Fibroblast of mammary gland (primary cell): Measurements from ENCODE around the gene TRMT5.

ENCODE experiments used
- DNase-seq: peaks from one replicate; pipeline ENCODE4 v3.0.0-alpha.2; 2010; ENCODE audit warnings: low read depth
- H3K4me3 ChIP-seq: 2 replicates; pipeline ENCODE4 v1.5.1; 2011; ENCODE audit warnings: low read depth, mild to moderate bottlenecking, low read length, moderate library complexity; ENCODE audit not compliant: control insufficient read depth
- TF ChIP-seq, protein P1 (sequence below): conservative IDR thresholded peaks from 2 replicates; pipeline ENCODE4 v1.5.1; 2011; ENCODE audit warnings: low read depth, low read length, inconsistent platforms; ENCODE audit not compliant: control insufficient read depth, insufficient read depth

Gene TRMT5, protein sequence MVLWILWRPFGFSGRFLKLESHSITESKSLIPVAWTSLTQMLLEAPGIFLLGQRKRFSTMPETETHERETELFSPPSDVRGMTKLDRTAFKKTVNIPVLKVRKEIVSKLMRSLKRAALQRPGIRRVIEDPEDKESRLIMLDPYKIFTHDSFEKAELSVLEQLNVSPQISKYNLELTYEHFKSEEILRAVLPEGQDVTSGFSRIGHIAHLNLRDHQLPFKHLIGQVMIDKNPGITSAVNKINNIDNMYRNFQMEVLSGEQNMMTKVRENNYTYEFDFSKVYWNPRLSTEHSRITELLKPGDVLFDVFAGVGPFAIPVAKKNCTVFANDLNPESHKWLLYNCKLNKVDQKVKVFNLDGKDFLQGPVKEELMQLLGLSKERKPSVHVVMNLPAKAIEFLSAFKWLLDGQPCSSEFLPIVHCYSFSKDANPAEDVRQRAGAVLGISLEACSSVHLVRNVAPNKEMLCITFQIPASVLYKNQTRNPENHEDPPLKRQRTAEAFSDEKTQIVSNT

DNA sequence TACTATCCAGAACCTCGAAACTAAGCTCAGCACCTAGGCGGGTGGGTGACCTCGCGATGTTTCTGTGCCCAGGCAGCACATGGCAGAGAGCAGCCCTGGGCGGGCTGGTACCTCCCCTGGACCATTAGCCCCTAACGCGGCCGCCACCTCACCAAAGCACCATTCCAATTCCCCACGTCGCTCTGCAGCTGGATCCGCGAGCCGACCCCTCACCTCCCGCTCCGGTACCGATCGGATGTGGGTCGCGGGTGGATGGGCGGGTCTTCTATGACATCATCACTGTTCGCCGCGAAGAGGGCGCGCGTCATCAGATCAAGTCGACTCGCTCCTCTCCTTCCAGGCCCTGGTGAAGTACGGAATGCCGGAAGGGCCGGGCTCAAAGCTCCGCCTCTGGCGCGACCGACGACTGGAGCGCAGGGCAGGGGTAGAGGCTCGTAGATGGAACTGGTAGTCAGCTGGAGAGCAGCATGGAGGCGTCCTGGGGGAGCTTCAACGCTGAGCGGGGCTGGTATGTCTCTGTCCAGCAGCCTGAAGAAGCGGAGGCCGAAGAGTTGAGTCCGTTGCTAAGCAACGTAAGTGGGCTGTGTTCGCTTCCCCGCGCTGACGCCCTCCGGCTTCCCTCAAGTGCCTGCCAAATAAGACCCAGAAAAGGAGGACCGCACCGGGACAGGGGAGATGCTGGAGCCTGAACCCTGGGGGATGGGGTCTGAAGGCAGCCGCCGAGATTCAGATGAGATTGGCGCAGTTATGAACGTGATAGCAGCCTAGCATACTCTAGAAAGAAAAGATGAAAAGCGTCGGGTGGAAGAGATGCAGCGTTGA lies at the start of gene TRMT5, which contains the start of gene SLC38A6:
TRMT5 (minus strand) TSS at position 269 of the 822 bp plus-strand sequence; CDS start at position 163, 106 bp downstream.
SLC38A6 (plus strand) TSS at position 435 of the 822 bp plus-strand sequence; CDS start at position 468, 33 bp downstream.
- peak; percentile 95 for DNase-seq
- H3K4me3 ChIP-seq = peak within 1 kb of the TSS; percentile 96
- TF ChIP-seq, protein P1, sequence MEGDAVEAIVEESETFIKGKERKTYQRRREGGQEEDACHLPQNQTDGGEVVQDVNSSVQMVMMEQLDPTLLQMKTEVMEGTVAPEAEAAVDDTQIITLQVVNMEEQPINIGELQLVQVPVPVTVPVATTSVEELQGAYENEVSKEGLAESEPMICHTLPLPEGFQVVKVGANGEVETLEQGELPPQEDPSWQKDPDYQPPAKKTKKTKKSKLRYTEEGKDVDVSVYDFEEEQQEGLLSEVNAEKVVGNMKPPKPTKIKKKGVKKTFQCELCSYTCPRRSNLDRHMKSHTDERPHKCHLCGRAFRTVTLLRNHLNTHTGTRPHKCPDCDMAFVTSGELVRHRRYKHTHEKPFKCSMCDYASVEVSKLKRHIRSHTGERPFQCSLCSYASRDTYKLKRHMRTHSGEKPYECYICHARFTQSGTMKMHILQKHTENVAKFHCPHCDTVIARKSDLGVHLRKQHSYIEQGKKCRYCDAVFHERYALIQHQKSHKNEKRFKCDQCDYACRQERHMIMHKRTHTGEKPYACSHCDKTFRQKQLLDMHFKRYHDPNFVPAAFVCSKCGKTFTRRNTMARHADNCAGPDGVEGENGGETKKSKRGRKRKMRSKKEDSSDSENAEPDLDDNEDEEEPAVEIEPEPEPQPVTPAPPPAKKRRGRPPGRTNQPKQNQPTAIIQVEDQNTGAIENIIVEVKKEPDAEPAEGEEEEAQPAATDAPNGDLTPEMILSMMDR = no peak

DNA sequence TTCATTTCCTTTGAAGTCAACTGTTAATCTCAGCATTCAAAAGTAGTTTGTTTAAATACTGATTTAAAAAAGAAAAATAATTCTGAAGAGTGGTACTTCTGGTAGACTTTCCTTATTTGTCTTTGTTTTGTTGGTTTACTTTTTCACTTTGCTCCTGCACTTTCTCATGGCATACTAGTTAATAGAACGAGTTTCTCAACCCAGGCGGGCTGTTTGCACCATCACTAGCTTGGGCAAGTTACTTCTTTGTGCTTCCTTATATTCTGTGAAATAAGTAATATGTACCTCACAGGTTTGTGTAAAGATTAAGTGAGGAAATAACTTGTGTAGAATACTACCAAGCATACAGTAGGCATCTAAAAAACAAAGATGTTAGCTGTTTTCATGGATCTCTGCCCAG lies 45.6 kb upstream of the TRMT5 start:
- no peak overlapping the region for H3K4me3 ChIP-seq
- DNase-seq = no peak
- TF ChIP-seq, protein P1 = no peak

DNA sequence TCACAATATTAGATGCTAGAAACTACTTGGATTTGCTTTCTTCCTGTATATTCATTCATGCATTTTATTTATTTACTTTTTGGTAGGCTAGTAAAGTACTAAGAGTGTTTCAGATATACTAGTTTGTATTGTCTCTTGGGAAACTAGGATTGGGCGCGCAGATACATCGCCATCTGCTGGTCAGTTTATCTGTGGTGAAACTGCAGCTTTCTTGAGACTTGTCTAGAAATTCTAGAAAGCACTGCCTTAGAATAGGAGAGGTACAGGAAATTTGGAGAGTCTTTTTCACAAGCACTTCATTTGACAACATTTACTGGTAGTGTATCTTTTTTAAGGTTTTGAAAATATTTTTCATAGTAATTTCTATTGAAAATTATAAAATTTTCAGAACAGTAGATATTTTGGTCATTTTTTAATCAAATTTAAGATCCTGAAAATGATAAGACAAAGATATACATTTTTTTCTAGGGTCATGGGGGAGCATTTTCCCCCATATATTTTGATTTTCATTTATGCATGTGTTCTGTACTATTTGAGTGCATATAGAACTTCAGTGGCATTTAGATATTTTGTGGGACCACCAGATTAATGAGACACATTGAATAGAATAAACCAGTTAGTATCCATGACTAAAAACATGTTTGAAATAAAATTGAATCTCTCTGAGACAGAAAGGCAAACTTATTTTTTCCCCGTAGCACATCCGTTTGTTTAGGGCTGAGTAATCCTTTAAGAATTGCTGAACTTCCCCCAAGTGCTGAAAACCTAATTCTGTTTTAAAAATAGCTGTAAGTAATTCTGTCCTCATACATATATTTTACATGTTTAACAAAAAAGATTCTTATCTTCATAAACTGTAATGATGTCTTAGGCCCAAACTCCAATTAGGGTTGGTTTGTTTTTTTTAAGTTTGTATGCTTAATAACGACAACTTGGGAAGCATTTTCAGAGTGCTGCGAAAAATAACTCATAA lies 44.7 kb upstream of the TRMT5 start:
- TF ChIP-seq, protein P1 = peak; percentile 91
- peak; percentile 82 for DNase-seq
- no peak overlapping the region for H3K4me3 ChIP-seq

DNA sequence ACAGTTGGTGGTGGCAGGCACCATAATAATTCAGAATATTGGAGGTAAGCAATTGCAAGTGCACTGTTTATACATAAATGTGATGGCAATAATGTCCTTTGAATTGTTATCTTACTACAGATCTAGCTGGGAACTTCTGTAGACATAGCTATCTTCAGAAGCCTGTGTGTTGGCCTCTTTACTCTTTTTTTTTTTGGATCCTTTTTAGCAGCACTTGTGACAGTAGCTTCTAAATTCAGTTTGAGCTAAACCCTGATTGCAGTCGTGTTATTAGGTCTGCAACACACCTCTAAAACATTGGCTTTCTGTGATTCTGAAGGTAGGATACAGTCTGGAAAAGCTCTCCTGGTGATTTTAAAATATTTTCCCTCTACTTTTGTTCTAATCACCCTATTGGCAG lies 38.7 kb upstream of the TRMT5 start:
- no peak for DNase-seq
- no peak overlapping the region for H3K4me3 ChIP-seq
- TF ChIP-seq, protein P1 = no peak

DNA sequence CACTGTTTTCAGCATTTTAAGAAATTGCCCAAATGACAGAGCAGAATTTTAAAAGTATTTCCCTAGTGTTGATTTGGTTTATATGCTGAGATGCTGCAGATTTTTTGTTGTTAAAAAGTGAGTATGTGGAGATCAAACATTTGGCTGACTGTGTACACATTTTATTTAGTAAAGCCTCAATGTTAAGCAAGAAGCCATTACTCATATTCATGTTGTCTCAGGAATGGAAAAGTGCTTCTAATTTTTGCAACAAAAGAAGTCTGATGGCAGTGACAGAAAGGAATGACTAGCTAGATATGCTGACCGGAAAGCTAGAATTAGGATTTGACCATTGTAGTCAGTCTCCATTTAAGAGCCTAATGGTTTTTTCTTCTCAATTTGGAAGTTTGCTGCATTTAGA lies 22.7 kb upstream of the TRMT5 start:
- H3K4me3 ChIP-seq = no peak overlapping the region
- peak; percentile 41 for DNase-seq
- TF ChIP-seq, protein P1 = no peak
